Measurements from ENCODE around the gene BCKDHA. TPM values are rescaled to one million over a fixed set of nuclear protein-coding genes. Genes with fewer than 3 reads are reported as not detected.

Gene BCKDHA
- total RNA-seq, 1 experiment from 2014 or later: 17.7 TPM

DNA sequence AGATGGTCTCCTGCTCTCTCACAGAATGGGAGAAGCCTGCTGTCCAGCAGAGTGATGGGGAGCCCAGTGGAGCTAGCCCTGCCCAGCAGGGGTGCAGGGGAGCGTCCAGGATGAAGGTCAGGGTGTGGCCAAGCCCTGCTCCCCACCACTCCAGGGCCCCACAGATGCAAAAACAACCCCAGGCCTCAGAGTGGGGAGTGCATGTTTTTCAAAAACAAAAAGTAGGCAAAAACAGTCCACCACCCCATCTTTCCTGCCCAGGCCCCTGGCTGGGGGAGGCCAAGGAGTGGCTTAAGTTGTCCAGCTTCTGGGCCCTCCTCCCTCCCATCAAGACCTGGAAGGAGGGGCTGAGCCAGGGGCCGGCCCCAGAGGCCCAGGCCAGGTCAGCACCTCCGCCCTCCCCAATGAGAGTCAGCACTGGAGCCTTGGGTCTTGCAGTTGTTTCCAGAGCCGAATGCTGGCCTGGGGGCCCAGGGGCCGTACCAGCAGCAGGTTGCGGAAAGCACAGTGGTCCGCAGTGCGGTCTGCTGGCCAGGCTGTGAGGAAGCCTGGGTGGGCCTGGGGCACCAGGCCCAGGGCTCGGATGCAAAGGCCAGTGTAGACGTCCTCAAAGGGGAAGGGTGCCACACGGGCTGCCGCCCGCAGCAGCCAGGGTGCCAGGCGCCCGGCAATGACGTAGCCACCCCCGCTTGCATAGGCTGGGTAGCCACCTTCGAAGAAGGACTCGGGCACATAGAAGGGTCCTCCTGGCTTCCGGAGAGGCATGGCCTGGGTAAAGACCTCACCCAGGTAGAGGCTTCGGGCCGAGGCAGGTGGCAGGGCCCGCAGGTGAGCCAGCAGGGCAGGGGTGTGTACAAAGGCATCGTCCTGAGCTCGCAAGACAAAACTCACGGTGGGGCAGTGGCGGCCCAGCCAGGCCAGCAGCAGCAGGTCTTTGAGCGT, 27.8 kb downstream of the BCKDHA start:
- CTCF ChIA-PET: no interaction called here

More for the DNA sequence above, 27.8 kb downstream of the BCKDHA start:
- Histone ChIP-seq H3K4me1 (ENCODE audit: control insufficient read depth in 1 of 2, insufficient read depth in 2 of 2, low read length in 2 of 2) (peaks cover 0 to 5% of the 10 kb centered on the region in 2 experiments; a peak in 2 of 4 replicates), H3K79me2 (ENCODE audit: insufficient read depth, low read length) (no peaks in the 10 kb centered on the region), H3K4me2 (ENCODE audit: low read length) (no peak overlapping the region), H4K20me1 (ENCODE audit: insufficient read depth) (no peaks in the 10 kb centered on the region), H3K9me3 (ENCODE audit: control insufficient read depth in 1 of 2, insufficient read depth in 1 of 2, low read depth in 1 of 2, low read length in 2 of 2) (no peaks in the 10 kb centered on the region), H3K27ac (ENCODE audit: low read depth, low read length) (no peak overlapping the region), H3K36me3 (ENCODE audit: control insufficient read depth in 1 of 2, insufficient read depth in 2 of 2, low read length in 2 of 2) (no peaks in the 10 kb centered on the region; a peak in 1 of 4 replicates), H3K9me2 (ENCODE audit: insufficient read depth) (no peaks in the 10 kb centered on the region), H3K27me3 (ENCODE audit: insufficient read depth, low read length) (no peaks in the 10 kb centered on the region), H3K4me3 (replicated peaks in 1 of 2; ENCODE audit: low read depth in 1 of 2, low read length in 2 of 2) (no peak overlapping the region), H2AFZ (ENCODE audit: low read depth, low read length, poor library complexity, severe bottlenecking) (no peak overlapping the region), H3K9ac (ENCODE audit: low read length) (no peak overlapping the region)
- no peak for DNase-seq (ENCODE audit: low read depth, low spot score)
- TF ChIP-seq RAD21 (IDR thresholded peaks at IDR 0.05; ENCODE audit: low read depth): no peak
- TF ChIP-seq EGR1 (IDR thresholded peaks at IDR 0.05; ENCODE audit: low read depth): no peak
- TF ChIP-seq SRF (IDR thresholded peaks at IDR 0.05; ENCODE audit: low read depth): no peak
- no peak for TF ChIP-seq SP1 (IDR thresholded peaks at IDR 0.05; ENCODE audit: low read depth)
- no peak for TF ChIP-seq ELF1 (IDR thresholded peaks at IDR 0.05; ENCODE audit: borderline replicate concordance, low read depth)
- no peak for TF ChIP-seq ATF3 (IDR thresholded peaks at IDR 0.05)
- TF ChIP-seq EZH2phosphoT487 (IDR thresholded peaks at IDR 0.05; ENCODE audit: borderline replicate concordance): no peak
- TF ChIP-seq MAX (IDR thresholded peaks at IDR 0.05): no peak
- no peak for TF ChIP-seq POLR2A (IDR thresholded peaks at IDR 0.05; ENCODE audit: borderline replicate concordance, extremely low read depth, insufficient read depth, insufficient read length)
- no peak for TF ChIP-seq TCF7L2 (IDR thresholded peaks at IDR 0.05; ENCODE audit: borderline replicate concordance, extremely low read depth, insufficient read depth, insufficient read length)
- TF ChIP-seq JUND (IDR thresholded peaks at IDR 0.05): no peak
- TF ChIP-seq EZH2 (IDR thresholded peaks at IDR 0.05): no peak
- no peak for TF ChIP-seq CBX3 (IDR thresholded peaks at IDR 0.05; ENCODE audit: low read depth)
- TF ChIP-seq YY1 (IDR thresholded peaks at IDR 0.05; ENCODE audit: extremely low read depth, insufficient replicate concordance, low read depth, low read length): no peak
- no peak for TF ChIP-seq SIN3A (IDR thresholded peaks at IDR 0.05; ENCODE audit: low read depth)
- no peak for TF ChIP-seq FOSL1 (IDR thresholded peaks at IDR 0.05; ENCODE audit: low read depth)
- intact Hi-C loops (cut with micrococcal nuclease): no loop called here
- ATAC-seq: no peak
- POLR2A ChIA-PET: no interaction called here
- BruUV-seq (replicated peaks): no TSS peak
- RAD21 ChIA-PET (ENCODE audit: low non-redundant PET in 1 of 2, low total read pairs in 2 of 2, uncharacterized antibody in 2 of 2, unreplicated experiment in 2 of 2): no interaction called here

Data from HCT116 (cell line).